ENCODE data around the gene HTR6.

HTR6 gene

DNA sequence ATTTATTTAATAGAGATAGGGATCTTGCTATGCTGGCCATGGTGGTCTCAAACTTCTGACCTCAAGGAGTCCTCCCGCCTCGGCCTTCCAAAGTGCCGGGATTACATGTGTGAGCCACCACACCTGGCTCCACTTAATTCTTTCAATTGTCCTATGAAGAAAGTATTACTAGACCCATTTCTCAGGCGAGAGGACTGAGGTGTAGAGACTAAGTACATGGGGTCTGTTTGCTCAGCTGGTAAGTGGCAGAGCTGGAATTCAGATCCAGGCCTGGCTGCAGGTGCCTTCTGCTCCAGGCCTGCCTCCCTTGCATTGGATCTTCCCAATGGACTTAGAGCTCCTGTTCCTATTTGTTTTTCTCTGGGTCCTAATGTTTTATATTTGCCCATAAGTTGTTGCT lies 55.5 kb downstream of the HTR6 start:
- DNase-seq (ENCODE audit: low read depth, low spot score): no peak

- DNase-seq (ENCODE audit: low read depth, low spot score): no peak
Observed at GRCh38 chr1:19720973-19721372, 56.3 kb downstream of the HTR6 start.

GRCh38 chr1:19723874-19724273 lies 59.2 kb downstream of the HTR6 start:
- DNase-seq (ENCODE audit: low read depth, low spot score): no peak

GRCh38 chr1:19725606-19726005 lies 60.9 kb downstream of the HTR6 start:
- DNase-seq (ENCODE audit: low read depth, low spot score): no peak

DNA sequence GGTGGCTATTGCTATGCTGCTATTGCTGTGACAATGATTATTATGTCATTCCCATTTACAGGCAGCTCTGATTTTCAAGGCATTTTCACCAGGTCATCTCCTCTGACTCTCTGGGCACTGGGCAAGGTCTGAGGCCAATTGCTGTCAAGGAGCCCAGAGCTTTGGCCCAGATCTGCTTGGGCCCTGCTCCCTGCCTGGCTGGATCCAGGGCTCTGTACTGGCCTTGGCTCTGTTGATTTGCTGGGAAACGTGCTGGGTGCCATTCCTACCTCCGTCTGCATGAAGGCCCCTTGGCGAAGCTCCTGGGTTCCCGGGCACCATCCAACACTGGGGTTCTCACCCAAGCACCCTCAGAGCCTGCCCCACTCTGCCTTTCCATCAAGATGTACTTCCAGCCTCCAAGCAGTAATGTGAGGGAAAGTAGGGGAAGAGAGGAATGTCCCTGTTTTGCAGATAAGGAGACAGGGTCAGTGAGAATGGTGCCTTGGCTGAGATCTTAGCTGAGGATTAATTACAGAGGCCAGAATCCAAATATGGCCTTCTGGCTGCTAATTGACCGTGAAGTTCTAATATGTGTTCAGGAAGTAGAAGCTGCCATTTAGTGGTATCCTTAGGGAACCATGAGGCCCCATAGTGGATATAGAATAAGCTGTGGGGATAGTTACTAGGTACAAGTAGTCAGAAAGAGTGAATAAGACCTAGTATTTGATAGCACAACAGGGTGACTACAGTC lies 63.9 kb downstream of the HTR6 start:
- no peak for DNase-seq (ENCODE audit: low read depth, low spot score)

- DNase-seq (ENCODE audit: low read depth, low spot score): no peak
Observed at GRCh38 chr1:19730232-19730631, 65.6 kb downstream of the HTR6 start.

All from activated CD4-positive, CD25-positive, alpha-beta regulatory T cell treated with anti-CD3 and anti-CD28 coated beads, Interleukin-2, amount 50 U/mL, for 16 hours (primary cell).